Osteoblast (primary cell): Measurements from ENCODE around the gene PMIS2. TPM values are rescaled to one million over a fixed set of nuclear protein-coding genes. Genes with fewer than 3 reads are reported as not detected.

Source experiments
- DNase-seq: peaks from one replicate; pipeline ENCODE4 v3.0.0; 2011; ENCODE audit warnings: low spot score, mixed read lengths; ENCODE audit not compliant: insufficient read length; ENCODE audit errors: missing footprints
- H2AFZ ChIP-seq: 2 replicates; pipeline ENCODE4 v1.6.0; 2011; ENCODE audit warnings: mild to moderate bottlenecking, low read length
- H3K27ac ChIP-seq: 2 replicates; pipeline ENCODE4 v1.5.1; 2011; ENCODE audit warnings: mild to moderate bottlenecking, low read depth, low read length, moderate library complexity
- H3K27me3 ChIP-seq: 2 replicates; pipeline ENCODE4 v1.6.0; 2012; ENCODE audit warnings: mild to moderate bottlenecking, control low read depth, inconsistent platforms, low read length, moderate library complexity; ENCODE audit not compliant: insufficient read depth
- H3K36me3 ChIP-seq: 2 replicates; pipeline ENCODE4 v1.5.1; 2011; ENCODE audit warnings: mild to moderate bottlenecking, low read length, control low read depth, moderate library complexity; ENCODE audit not compliant: insufficient read depth
- H3K4me1 ChIP-seq: 2 replicates; pipeline ENCODE4 v1.5.1; 2011; ENCODE audit warnings: mild to moderate bottlenecking, low read length, control low read depth, moderate library complexity; ENCODE audit not compliant: insufficient read depth
- H3K4me2 ChIP-seq: 2 replicates; pipeline ENCODE4 v1.6.0; 2011; ENCODE audit warnings: mild to moderate bottlenecking, low read length; ENCODE audit not compliant: insufficient read depth
- H3K4me3 ChIP-seq: fragments of 200-600 bp; sonication (generic); 3 replicates; pipeline ENCODE4 v1.5.1; 2012; ENCODE audit warnings: mild to moderate bottlenecking, low read length, inconsistent platforms; ENCODE audit not compliant: insufficient read depth
- H3K79me2 ChIP-seq: 2 replicates; pipeline ENCODE4 v1.6.0; 2012; ENCODE audit warnings: mild to moderate bottlenecking, low read length, control low read depth, inconsistent platforms; ENCODE audit not compliant: insufficient read depth
- H3K9me3 ChIP-seq: 2 replicates; pipeline ENCODE4 v1.5.1; 2011; ENCODE audit warnings: low read depth, low read length, control low read depth
- H4K20me1 ChIP-seq: 2 replicates; pipeline ENCODE4 v1.6.0; 2012; ENCODE audit warnings: mild to moderate bottlenecking, low read length, control low read depth; ENCODE audit not compliant: insufficient read depth
- CTCF ChIP-seq: IDR thresholded peaks from 2 replicates; pipeline ENCODE4 v1.5.1; 2011; ENCODE audit warnings: mild to moderate bottlenecking, low read depth, low read length, moderate library complexity; ENCODE audit errors: extremely low read depth
- total RNA-seq: library from RNA; depleted of rRNA; stranded (reverse); fragments of >200 nt; gene quantifications from 2 replicates; pipeline ENCODE4 v1.2.3, GENCODE V29; 2012

Gene PMIS2
- total RNA-seq, 1 donor = not detected

DNA sequence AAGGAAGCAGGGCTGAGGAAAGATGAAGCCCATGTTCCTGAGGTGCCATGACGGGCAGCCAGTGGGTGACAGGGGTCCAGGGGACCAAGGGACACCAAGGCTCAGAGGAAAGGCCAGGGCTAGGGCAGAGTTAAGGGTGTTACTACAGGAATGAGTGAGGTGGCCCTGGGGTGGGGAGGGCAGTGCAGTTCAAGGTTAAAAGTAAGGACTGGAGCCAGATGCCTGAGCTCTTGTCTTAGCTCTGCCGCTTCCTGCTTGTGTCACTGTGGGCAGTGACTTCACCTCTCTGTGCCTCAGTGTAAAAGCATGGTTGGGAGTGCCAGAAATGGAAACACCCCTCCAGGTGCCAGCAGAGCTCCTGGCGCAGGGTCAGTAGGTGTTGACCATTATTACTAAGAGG, 50.7 kb downstream of the PMIS2 start:
- Histone ChIP-seq H3K27ac (no peak overlapping the region), H3K79me2 (no peaks in the 10 kb centered on the region), H3K4me1 (no peaks in the 10 kb centered on the region), H3K4me2 (no peak overlapping the region), H3K9me3 (no peaks in the 10 kb centered on the region), H2AFZ (no peak overlapping the region), H3K4me3 (no peak overlapping the region), H4K20me1 (no peaks in the 10 kb centered on the region), H3K36me3 (peaks cover 52% of the 10 kb centered on the region), H3K27me3 (no peaks in the 10 kb centered on the region)
- TF ChIP-seq CTCF = no peak
- DNase-seq = peak; percentile 88

Other genes with a start within 250 kb of the PMIS2 start
- not detected in 2 replicates for gene FFAR1, start 238.3 kb upstream of the PMIS2 start, total RNA-seq
- gene FFAR3, start 227.7 kb upstream of the PMIS2 start, total RNA-seq = not detected in 2 replicates
- gene GPR42, start 215.1 kb upstream of the PMIS2 start, total RNA-seq = not detected in 2 replicates
- not detected in 2 replicates for gene FFAR2, start 137.9 kb upstream of the PMIS2 start, total RNA-seq
- gene KRTDAP, start 95.7 kb upstream of the PMIS2 start, total RNA-seq = not detected in 2 replicates
- 24.2 and 30.9 TPM in 2 replicates for gene DMKN, start 72.5 kb upstream of the PMIS2 start, total RNA-seq
- gene SBSN, start 57.9 kb upstream of the PMIS2 start, total RNA-seq = 4.7 and 12.1 TPM in 2 replicates
- gene GAPDHS, start 52.7 kb upstream of the PMIS2 start, total RNA-seq = not detected in 2 replicates
- gene TMEM147, start 40.5 kb upstream of the PMIS2 start, total RNA-seq = 93.1 and 98.8 TPM in 2 replicates
- not detected in 2 replicates for gene ATP4A, start 22.5 kb upstream of the PMIS2 start, total RNA-seq
- 3.2 and 4.7 TPM in 2 replicates for gene HAUS5, start 26.6 kb downstream of the PMIS2 start, total RNA-seq
- 36.2 and 45.2 TPM in 2 replicates for gene RBM42, start 42.9 kb downstream of the PMIS2 start, total RNA-seq
- gene ETV2, start 55.6 kb downstream of the PMIS2 start, total RNA-seq = 0.29 and 0.36 TPM in 2 replicates
- gene COX6B1, start 62.1 kb downstream of the PMIS2 start, total RNA-seq = 123 and 185 TPM in 2 replicates
- not detected in 2 replicates for gene UPK1A, start 80.3 kb downstream of the PMIS2 start, total RNA-seq
- not detected in 2 replicates for gene ZBTB32, start 118.4 kb downstream of the PMIS2 start, total RNA-seq
- gene KMT2B, start 131.8 kb downstream of the PMIS2 start, total RNA-seq = 6.5 and 6.8 TPM in 2 replicates
- 0.72 and 0.88 TPM in 2 replicates for gene IGFLR1, start 156.3 kb downstream of the PMIS2 start, total RNA-seq
- gene U2AF1L4, start 159.2 kb downstream of the PMIS2 start, total RNA-seq = 5.8 and 8.8 TPM in 2 replicates
- 8.8 and 11.6 TPM in 2 replicates for gene PSENEN, start 159.5 kb downstream of the PMIS2 start, total RNA-seq
- 9.0 and 13.6 TPM in 2 replicates for gene LIN37, start 162.4 kb downstream of the PMIS2 start, total RNA-seq
- 9.1 and 14.5 TPM in 2 replicates for gene HSPB6, start 170.9 kb downstream of the PMIS2 start, total RNA-seq
- 5.8 and 6.2 TPM in 2 replicates for gene PROSER3, start 172.0 kb downstream of the PMIS2 start, total RNA-seq
- 2.2 and 2.4 TPM in 2 replicates for gene ARHGAP33, start 189.4 kb downstream of the PMIS2 start, total RNA-seq
- gene PRODH2, start 226.7 kb downstream of the PMIS2 start, total RNA-seq = not detected in 2 replicates